Stomach (tissue), 9 donors: Measurements from ENCODE around the gene OSM. TPM values are rescaled to one million over a fixed set of nuclear protein-coding genes. Genes with fewer than 3 reads are reported as not detected.
A peak's percentile ranks its signal among the peaks of the same experiment; 100 is the strongest.

Experiments
- DNase-seq, 2 donors: peaks; one replicate each; pipeline versions ENCODE4 v3.0.0 to v3.0.0-alpha.2; 2013 to 2019
- H3K27ac ChIP-seq, 5 donors: fragments of 200-600 bp in 4 of 5; sonication (generic) in 4 of 5; one replicate each; pipeline ENCODE4 v1.5.1; 2013 to 2019; ENCODE audit warnings: mild to moderate bottlenecking in 1 of 5, moderate library complexity in 1 of 5
- H3K27me3 ChIP-seq, 3 donors: fragments of 200-600 bp; sonication (generic); one replicate each; pipeline ENCODE4 v1.5.1; 2017 to 2019; ENCODE audit warnings: mixed run types in 1 of 3
- H3K36me3 ChIP-seq, 4 donors: fragments of 200-600 bp; sonication (generic); 1 replicate in 3 of 4; 2 replicates in 1 of 4; pipeline ENCODE4 v1.5.1; 2016 to 2019
- H3K4me1 ChIP-seq, 4 donors: fragments of 200-600 bp; sonication (generic); one replicate each; pipeline ENCODE4 v1.5.1; 2016 to 2019
- H3K4me3 ChIP-seq, 4 donors: fragments of 200-600 bp; sonication (generic) in 3 of 4; one replicate each; pipeline ENCODE4 v1.5.1; 2016 to 2019; ENCODE audit warnings: mild to moderate bottlenecking in 1 of 4
- H3K9me3 ChIP-seq, 4 donors: fragments of 200-600 bp; sonication (generic); one replicate each; pipeline ENCODE4 v1.5.1; 2016 to 2019
- EP300 ChIP-seq: sonication (generic); formaldehyde crosslinking; IDR thresholded peaks from one replicate; pipeline ENCODE4 v1.6.1; 2017; ENCODE audit warnings: antibody characterized with exemption
- POLR2A ChIP-seq, 4 donors: fragments of 450-650 bp; IDR thresholded peaks; one replicate each; pipeline ENCODE4 v1.6.1; 2016; ENCODE audit warnings: antibody characterized with exemption in 4 of 4, control low read depth in 2 of 4, mild to moderate bottlenecking in 1 of 4, moderate library complexity in 1 of 4
- POLR2AphosphoS5 ChIP-seq, 3 donors: sonication (generic); formaldehyde crosslinking; IDR thresholded peaks; one replicate each; pipeline ENCODE4 v1.6.1; 2016; ENCODE audit warnings: antibody characterized with exemption in 3 of 3
- WGBS, 5 donors: extraction: QIAGEN DNeasy Blood & Tissue Kit in 3 of 5; methylation state at CpG; one replicate each; pipeline versions ENCODE4 v1.1.5 to v1.1.7; 2013 to 2018; 5-methylcytosine and 5-hydroxymethylcytosine counted together
- intact Hi-C: fragments of 100-400 bp; cut with DNase I; formaldehyde crosslinking; loops from one replicate; pipeline ENCODE4 v1.15.1; 2023; ENCODE audit warnings: low total_unique reads
- polyA plus RNA-seq, 3 donors: library from polyadenylated mRNA; stranded (reverse); fragments of 200-250 nt; gene quantifications; one replicate each; pipeline ENCODE4 v1.2.3, GENCODE V29; 2013
- total RNA-seq, 5 donors: library from RNA; depleted of rRNA; stranded (reverse); fragments of >200 nt; gene quantifications; one replicate each; pipeline versions ENCODE4 v1.1.0 to v1.2.3, GENCODE V29; 2014 to 2016
- TF ChIP-seq, protein P1 (sequence below), 7 experiments: fragments of 450-650 bp in 4 of 7; fragments of 200-600 bp in 3 of 7; sonication (generic) in 3 of 7; IDR thresholded peaks; one replicate each; pipeline ENCODE4 v1.5.1; 2016 to 2019; ENCODE audit warnings: antibody characterized with exemption in 7 of 7, control low read depth in 2 of 7, mild to moderate bottlenecking in 1 of 7
- donor health status: healthy with polysubstance abuse.
- donor health status: Bipolar disorder and iron deficiency.
- donor health status: healthy.

OSM gene
- total and polyA plus RNA-seq, 8 donors = 0.33 to 22.7 (median 1.2) TPM; not detected in 4

GRCh38 chr22:30288419-30289140, 21.9 kb upstream of the OSM start:
- H3K36me3 ChIP-seq = peaks cover 23 to 56% (median 48%) of the 10 kb centered on the region in 4 donors
- H3K4me1 ChIP-seq = peaks cover 36 to 55% (median 48%) of the 10 kb centered on the region in 4 donors
- peak in 1 of 2 donors; percentile 47 for DNase-seq
- H3K27me3 ChIP-seq = no peaks in the 10 kb centered on the region
- 12 to 15% (median 13%) methylated on average over 16 to 27 of the region's 27 CpGs for WGBS, 5 donors
- peak overlapping the region; percentile 84 to 97 (median 88) for H3K4me3 ChIP-seq
- TF ChIP-seq POLR2AphosphoS5 (IDR thresholded peaks at IDR 0.05) (no peak), POLR2A (IDR thresholded peaks at IDR 0.05) (no peak), EP300 (no peak)
- TF ChIP-seq, protein P1, sequence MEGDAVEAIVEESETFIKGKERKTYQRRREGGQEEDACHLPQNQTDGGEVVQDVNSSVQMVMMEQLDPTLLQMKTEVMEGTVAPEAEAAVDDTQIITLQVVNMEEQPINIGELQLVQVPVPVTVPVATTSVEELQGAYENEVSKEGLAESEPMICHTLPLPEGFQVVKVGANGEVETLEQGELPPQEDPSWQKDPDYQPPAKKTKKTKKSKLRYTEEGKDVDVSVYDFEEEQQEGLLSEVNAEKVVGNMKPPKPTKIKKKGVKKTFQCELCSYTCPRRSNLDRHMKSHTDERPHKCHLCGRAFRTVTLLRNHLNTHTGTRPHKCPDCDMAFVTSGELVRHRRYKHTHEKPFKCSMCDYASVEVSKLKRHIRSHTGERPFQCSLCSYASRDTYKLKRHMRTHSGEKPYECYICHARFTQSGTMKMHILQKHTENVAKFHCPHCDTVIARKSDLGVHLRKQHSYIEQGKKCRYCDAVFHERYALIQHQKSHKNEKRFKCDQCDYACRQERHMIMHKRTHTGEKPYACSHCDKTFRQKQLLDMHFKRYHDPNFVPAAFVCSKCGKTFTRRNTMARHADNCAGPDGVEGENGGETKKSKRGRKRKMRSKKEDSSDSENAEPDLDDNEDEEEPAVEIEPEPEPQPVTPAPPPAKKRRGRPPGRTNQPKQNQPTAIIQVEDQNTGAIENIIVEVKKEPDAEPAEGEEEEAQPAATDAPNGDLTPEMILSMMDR (IDR thresholded peaks at IDR 0.05) = no peak
- peak overlapping the region; percentile 85 to 97 (median 89) for H3K27ac ChIP-seq
- no peaks in the 10 kb centered on the region for H3K9me3 ChIP-seq
- intact Hi-C loops = loop anchor here (5.0 kb wide), 1 partner anchor 99 kb away; the partner anchor contains the start of gene RNF215

DNA sequence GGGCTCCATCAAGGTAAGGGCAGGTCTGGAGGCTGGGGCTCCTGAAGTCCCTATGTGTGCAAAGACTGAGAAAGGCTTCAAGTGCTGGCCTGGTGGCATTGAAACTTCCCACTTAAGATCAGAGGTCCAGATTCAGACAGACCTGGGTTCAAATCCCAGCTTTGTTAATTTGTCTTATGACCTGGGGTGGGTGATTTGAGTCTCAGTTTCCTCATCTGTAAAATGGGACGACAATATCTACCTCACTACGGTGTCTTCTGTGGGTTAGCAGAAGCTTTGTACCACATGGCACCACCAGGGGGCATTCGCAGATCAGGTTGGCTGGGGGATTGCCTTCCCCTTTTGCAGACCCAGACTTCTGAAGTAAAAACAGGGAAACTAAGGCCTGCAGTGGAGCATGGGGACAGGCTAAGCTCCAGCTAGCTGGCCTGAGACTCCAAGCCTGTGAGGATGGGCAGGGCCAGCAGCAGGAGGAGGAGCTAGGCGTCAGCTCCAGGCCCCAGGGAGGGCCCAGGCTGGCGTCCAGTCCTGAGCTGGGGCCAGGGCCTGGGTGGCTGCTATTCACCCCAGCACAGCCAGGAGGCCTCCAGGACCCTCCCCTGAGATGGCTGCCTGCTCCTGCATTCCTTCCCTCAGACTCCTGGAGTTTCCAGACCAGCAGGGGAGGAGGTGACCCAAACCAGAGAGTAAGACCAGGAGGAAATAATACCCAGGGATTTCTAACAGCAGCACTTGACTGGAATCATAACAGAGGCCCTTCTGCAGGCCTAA, 21.2 kb upstream of the OSM start:
- peak; percentile 89 to 94 for DNase-seq
- Histone ChIP-seq H3K4me3 (peak overlapping the region; percentile 84 to 97 (median 88)), H3K36me3 (peaks cover 16 to 53% (median 43%) of the 10 kb centered on the region in 4 donors), H3K4me1 (peaks cover 36 to 58% (median 48%) of the 10 kb centered on the region in 4 donors), H3K27me3 (no peaks in the 10 kb centered on the region), H3K9me3 (no peaks in the 10 kb centered on the region), H3K27ac (peak overlapping the region; percentile 85 to 97 (median 89))
- intact Hi-C loops = loop anchor here (5.0 kb wide), 1 partner anchor 99 kb away; the partner anchor contains the start of gene RNF215
- TF ChIP-seq POLR2A (IDR thresholded peaks at IDR 0.05) (no peak), POLR2AphosphoS5 (IDR thresholded peaks at IDR 0.05) (peak; percentile 21 to 75 (median 33)), EP300 (no peak)
- TF ChIP-seq, protein P1 (IDR thresholded peaks at IDR 0.05) = peak in 5 of 7 experiments; percentile 68 to 93 (median 87)
- 12 to 24% (median 17%) methylated on average over 3 to 5 of the region's 5 CpGs for WGBS, 5 donors

- no peak overlapping the region for H3K4me3 ChIP-seq
- peaks cover 33 to 59% (median 46%) of the 10 kb centered on the region in 4 donors for H3K4me1 ChIP-seq
- no peaks in the 10 kb centered on the region for H3K9me3 ChIP-seq
- H3K27ac ChIP-seq = peak overlapping the region in 1 of 5 donors; percentile 97
- DNase-seq = peak; percentile 80 to 85
- intact Hi-C loops = loop anchor here (5.0 kb wide), 1 partner anchor 100 kb away; the partner anchor contains the start of gene RNF215
- no peaks in the 10 kb centered on the region for H3K27me3 ChIP-seq
- WGBS, 5 donors = 51 to 61% (median 60%) methylated on average over 11 to 31 of the region's 31 CpGs
- TF ChIP-seq POLR2A (IDR thresholded peaks at IDR 0.05) = no peak
- TF ChIP-seq EP300 = no peak
- TF ChIP-seq, protein P1 (IDR thresholded peaks at IDR 0.05) = peak in 5 of 7 experiments; percentile 78 to 97 (median 89)
- peaks cover 8 to 45% (median 35%) of the 10 kb centered on the region in 4 donors for H3K36me3 ChIP-seq
These were observed 20.4 kb upstream of the OSM start for GRCh38 chr22:30286813-30287647.
